ENCODE measurements around the gene CNGA1.

Gene CNGA1

GRCh38 chr4:47899639-47900038 is 116.8 kb downstream of the CNGA1 start:
- DNase-seq (ENCODE audit: low spot score) = no peak

GRCh38 chr4:47891928-47892327 is 124.6 kb downstream of the CNGA1 start:
- no peak for DNase-seq (ENCODE audit: low spot score)
